SH-SY5Y (cell line): Measurements from ENCODE around the gene ZNF786.

Source experiments
- GATA2 ChIP-seq: IDR thresholded peaks from 2 replicates; pipeline ENCODE4 v1.6.1; 2011; ENCODE audit warnings: mild to moderate bottlenecking, low read depth, low read length
- GATA3 ChIP-seq: IDR thresholded peaks from 2 replicates; pipeline ENCODE4 v1.6.1; 2011; ENCODE audit warnings: low read depth, mild to moderate bottlenecking, low read length, moderate library complexity

DNA sequence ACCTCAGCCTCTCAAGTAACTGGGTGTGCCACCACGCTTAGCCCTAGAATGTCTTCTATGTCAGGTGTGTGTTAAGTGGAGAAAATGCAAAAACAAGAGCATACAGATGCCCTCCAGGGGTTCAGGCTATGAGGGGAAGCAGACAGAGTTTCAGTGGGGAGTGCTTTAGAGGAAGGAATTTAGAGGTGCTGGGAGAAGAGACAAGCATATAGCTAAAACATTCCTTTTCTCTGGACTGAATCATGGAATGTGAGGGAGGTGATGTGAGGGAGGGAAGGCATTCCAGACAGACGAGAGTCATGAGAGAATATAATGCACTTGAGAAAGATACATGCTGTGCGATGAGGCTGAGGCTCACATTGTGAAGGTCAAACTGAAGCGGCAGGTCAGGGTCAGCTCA, 6.6 kb upstream of the ZNF786 start:
- TF ChIP-seq GATA3 (no peak), GATA2 (no peak)
